ENCODE measurements around the gene FNDC3A.
A peak's percentile ranks its signal among the peaks of the same experiment; 100 is the strongest.

Gene FNDC3A

DNA sequence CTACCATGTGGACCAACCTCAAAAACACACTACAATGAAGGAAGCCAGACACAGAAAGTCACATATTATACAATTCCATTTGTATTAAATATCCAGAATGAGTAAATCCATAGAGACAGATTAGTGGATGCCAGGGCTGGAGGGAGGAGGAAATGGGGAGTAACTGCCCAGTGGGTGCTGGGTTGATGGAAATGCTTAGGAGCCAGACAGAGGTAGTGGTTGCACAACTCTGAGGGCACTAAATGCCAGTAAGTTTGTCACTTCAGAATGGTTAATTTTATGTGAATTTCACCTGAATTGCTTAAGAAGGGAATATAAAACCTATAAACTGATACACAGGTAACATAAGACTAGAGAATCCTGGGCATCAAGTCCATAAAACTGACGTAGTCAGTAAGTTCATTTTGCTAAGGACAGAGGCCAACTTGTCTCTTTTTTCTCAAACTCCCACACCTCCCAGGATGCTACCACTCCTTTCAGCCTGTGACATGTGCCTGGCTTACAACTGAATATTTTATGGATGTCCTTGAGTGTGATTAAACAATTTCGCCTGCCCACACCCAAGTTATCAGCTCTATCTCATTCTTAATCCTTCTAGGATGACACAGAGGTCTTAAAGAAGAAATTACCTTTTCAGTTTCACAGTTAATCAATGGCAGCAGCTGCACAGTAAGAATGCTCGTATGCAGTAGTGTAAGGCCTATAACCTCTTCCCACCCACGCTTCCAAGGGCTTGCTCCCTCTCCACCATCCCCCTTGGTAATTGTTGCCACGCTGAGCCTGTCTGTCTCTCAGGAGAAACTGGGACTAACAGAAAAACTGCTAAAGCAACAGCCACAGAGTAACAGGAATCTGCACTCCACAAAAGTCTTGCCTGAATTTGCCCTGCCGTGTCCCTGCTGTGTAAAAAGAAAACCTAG is 238.5 kb downstream of the FNDC3A start:
- Histone ChIP-seq H3K4me3 (ENCODE audit: low read depth in 1 of 2, low read length in 2 of 2) (no peak overlapping the region), H3K9ac (ENCODE audit: low read length) (no peak overlapping the region), H3K27ac (ENCODE audit: low read depth, low read length) (no peak overlapping the region), H3K27me3 (ENCODE audit: control insufficient read depth in 1 of 2, insufficient read depth in 2 of 2, low read length in 2 of 2) (peaks cover 11 to 12% of the 10 kb centered on the region in 2 donors), H3K36me3 (ENCODE audit: insufficient read depth, low read length) (no peaks in the 10 kb centered on the region), H3K4me1 (ENCODE audit: insufficient read depth, low read length) (no peaks in the 10 kb centered on the region), H3K9me3 (ENCODE audit: low read length) (no peaks in the 10 kb centered on the region)

DNA sequence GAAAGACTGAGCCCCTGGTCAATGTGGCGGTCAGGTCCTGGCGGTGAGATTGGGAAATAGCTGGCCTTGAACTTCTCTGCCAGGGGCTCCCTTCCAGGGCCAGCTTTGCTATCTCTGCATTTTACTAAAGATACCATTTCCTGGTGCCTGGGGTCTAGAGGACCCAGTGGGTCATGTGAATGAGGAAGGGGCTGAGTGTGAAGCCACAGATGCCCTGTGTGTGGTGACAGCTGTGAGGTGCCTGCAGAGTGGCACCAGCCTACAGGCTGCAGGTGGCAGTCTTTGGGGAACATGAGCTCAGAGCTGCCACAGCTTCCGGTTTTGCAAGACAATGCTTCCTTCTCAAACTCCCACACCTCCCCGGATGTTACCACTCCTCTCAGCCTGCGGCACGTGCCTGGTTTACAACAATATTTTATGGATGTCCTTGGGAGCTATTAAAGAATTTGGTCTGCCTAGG is 239.2 kb downstream of the FNDC3A start:
- no peaks in the 10 kb centered on the region for H3K9me3 ChIP-seq (ENCODE audit: low read length)
- no peak overlapping the region for H3K4me3 ChIP-seq (ENCODE audit: low read depth in 1 of 2, low read length in 2 of 2)
- no peak overlapping the region for H3K9ac ChIP-seq (ENCODE audit: low read length)
- H3K27me3 ChIP-seq (ENCODE audit: control insufficient read depth in 1 of 2, insufficient read depth in 2 of 2, low read length in 2 of 2): peaks cover 12 to 18% of the 10 kb centered on the region in 2 donors
- no peaks in the 10 kb centered on the region for H3K36me3 ChIP-seq (ENCODE audit: insufficient read depth, low read length)
- H3K4me1 ChIP-seq (ENCODE audit: insufficient read depth, low read length): no peaks in the 10 kb centered on the region
- no peak overlapping the region for H3K27ac ChIP-seq (ENCODE audit: low read depth, low read length)

- H3K9me3 ChIP-seq (ENCODE audit: low read length): no peaks in the 10 kb centered on the region
- H3K36me3 ChIP-seq (ENCODE audit: insufficient read depth, low read length): no peaks in the 10 kb centered on the region
- H3K4me1 ChIP-seq (ENCODE audit: insufficient read depth, low read length): no peaks in the 10 kb centered on the region
- H3K4me3 ChIP-seq (ENCODE audit: low read depth in 1 of 2, low read length in 2 of 2): no peak overlapping the region
- peaks cover 23 to 29% of the 10 kb centered on the region in 2 donors for H3K27me3 ChIP-seq (ENCODE audit: control insufficient read depth in 1 of 2, insufficient read depth in 2 of 2, low read length in 2 of 2)
- H3K9ac ChIP-seq (ENCODE audit: low read length): no peak overlapping the region
- no peak overlapping the region for H3K27ac ChIP-seq (ENCODE audit: low read depth, low read length)
These were observed 240.6 kb downstream of the FNDC3A start for GRCh38 chr13:49216334-49216733.

DNA sequence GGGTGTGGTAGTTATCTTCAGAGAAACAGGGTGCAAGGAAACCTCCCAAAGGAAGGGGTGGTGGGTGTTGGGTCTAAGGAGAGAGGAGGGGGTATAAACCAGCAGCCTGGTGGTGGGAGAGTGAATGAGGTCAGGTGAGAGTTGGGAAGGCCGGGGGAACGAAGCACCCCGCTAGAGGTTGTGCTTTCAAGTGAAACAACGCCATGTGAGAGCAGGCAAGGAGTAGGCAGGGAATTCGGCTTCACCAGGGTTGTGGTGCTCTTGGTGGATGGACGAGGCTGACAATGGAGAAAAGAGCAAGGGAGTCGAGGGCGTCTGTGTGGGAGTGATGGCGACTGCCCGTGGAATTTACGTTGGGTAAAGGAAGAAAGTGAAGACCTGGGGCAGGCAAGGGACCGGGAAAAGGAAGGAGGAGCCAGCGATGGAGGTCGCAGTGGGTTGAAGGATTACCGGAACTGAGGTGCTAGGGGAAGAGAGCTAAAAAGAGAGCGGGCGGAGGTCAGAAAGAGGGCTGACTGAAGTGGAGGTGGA is 242.3 kb downstream of the FNDC3A start:
- H3K27me3 ChIP-seq (ENCODE audit: control insufficient read depth in 1 of 2, insufficient read depth in 2 of 2, low read length in 2 of 2): peaks cover 40 to 44% of the 10 kb centered on the region in 2 donors

GRCh38 chr13:49218493-49219051 is 242.9 kb downstream of the FNDC3A start:
- no peaks in the 10 kb centered on the region for H3K9me3 ChIP-seq (ENCODE audit: low read length)
- H3K4me3 ChIP-seq (ENCODE audit: low read depth in 1 of 2, low read length in 2 of 2): no peak overlapping the region
- H3K27ac ChIP-seq (ENCODE audit: low read depth, low read length): no peak overlapping the region
- H3K9ac ChIP-seq (ENCODE audit: low read length): no peak overlapping the region
- H3K4me1 ChIP-seq (ENCODE audit: insufficient read depth, low read length): no peaks in the 10 kb centered on the region
- no peaks in the 10 kb centered on the region for H3K36me3 ChIP-seq (ENCODE audit: insufficient read depth, low read length)
- peaks cover 40 to 44% of the 10 kb centered on the region in 2 donors for H3K27me3 ChIP-seq (ENCODE audit: control insufficient read depth in 1 of 2, insufficient read depth in 2 of 2, low read length in 2 of 2)

More for the DNA sequence above, 242.3 kb downstream of the FNDC3A start:
- Histone ChIP-seq H3K9ac (ENCODE audit: low read length) (no peak overlapping the region), H3K27ac (ENCODE audit: low read depth, low read length) (no peak overlapping the region), H3K36me3 (ENCODE audit: insufficient read depth, low read length) (no peaks in the 10 kb centered on the region), H3K4me1 (ENCODE audit: insufficient read depth, low read length) (no peaks in the 10 kb centered on the region), H3K4me3 (ENCODE audit: low read depth in 1 of 2, low read length in 2 of 2) (no peak overlapping the region), H3K9me3 (ENCODE audit: low read length) (no peaks in the 10 kb centered on the region)

DNA sequence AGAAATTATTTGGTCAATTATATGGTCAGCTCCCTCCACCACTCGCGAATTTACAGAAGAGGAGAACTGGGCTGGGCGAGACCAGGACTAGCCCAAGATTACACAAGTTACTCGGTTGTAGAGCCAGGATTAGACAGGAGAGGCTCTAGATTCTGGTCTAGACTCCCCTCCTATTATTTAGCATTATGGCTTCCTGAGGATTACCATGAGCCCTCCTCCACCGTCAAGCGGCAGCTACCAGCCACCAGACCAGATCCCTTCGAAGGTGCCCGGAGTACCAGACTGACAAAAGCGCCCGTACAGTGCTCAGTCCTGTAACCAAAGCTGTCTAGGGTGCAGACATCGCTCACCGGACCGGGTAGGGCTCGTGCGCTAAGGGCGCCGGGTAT is 243.9 kb downstream of the FNDC3A start:
- Histone ChIP-seq H3K4me3 (ENCODE audit: low read depth in 1 of 2, low read length in 2 of 2) (peak overlapping the region; percentile 31 to 49), H3K36me3 (ENCODE audit: insufficient read depth, low read length) (no peaks in the 10 kb centered on the region), H3K9ac (ENCODE audit: low read length) (no peak overlapping the region), H3K27ac (ENCODE audit: low read depth, low read length) (no peak overlapping the region), H3K4me1 (ENCODE audit: insufficient read depth, low read length) (no peaks in the 10 kb centered on the region), H3K27me3 (ENCODE audit: control insufficient read depth in 1 of 2, insufficient read depth in 2 of 2, low read length in 2 of 2) (peaks cover 40 to 44% of the 10 kb centered on the region in 2 donors), H3K9me3 (ENCODE audit: low read length) (no peaks in the 10 kb centered on the region)

- H3K27ac ChIP-seq (ENCODE audit: low read depth, low read length): no peak within 1 kb of the TSS
- H3K9me3 ChIP-seq (ENCODE audit: low read length): no peaks in the 10 kb centered on the region
- no peaks in the 10 kb centered on the region for H3K4me1 ChIP-seq (ENCODE audit: insufficient read depth, low read length)
- H3K9ac ChIP-seq (ENCODE audit: low read length): no peak within 1 kb of the TSS
- H3K4me3 ChIP-seq (ENCODE audit: low read depth in 1 of 2, low read length in 2 of 2): peak within 1 kb of the TSS; percentile 31 to 49
- no peaks in the 10 kb centered on the region for H3K36me3 ChIP-seq (ENCODE audit: insufficient read depth, low read length)
- peaks cover 40 to 44% of the 10 kb centered on the region in 2 donors for H3K27me3 ChIP-seq (ENCODE audit: control insufficient read depth in 1 of 2, insufficient read depth in 2 of 2, low read length in 2 of 2)
These were observed 244.5 kb downstream of the FNDC3A start, which contains the start of gene MLNR for GRCh38 chr13:49220036-49220855. Gene MLNR, plus strand, starts transcription at chr13:49220338. Its CDS starts 0 bp downstream, at chr13:49220338.

- H3K9me3 ChIP-seq (ENCODE audit: low read length): no peaks in the 10 kb centered on the region
- no peak overlapping the region for H3K9ac ChIP-seq (ENCODE audit: low read length)
- H3K27ac ChIP-seq (ENCODE audit: low read depth, low read length): no peak overlapping the region
- peaks cover 40 to 44% of the 10 kb centered on the region in 2 donors for H3K27me3 ChIP-seq (ENCODE audit: control insufficient read depth in 1 of 2, insufficient read depth in 2 of 2, low read length in 2 of 2)
- peak overlapping the region; percentile 31 to 49 for H3K4me3 ChIP-seq (ENCODE audit: low read depth in 1 of 2, low read length in 2 of 2)
- no peaks in the 10 kb centered on the region for H3K4me1 ChIP-seq (ENCODE audit: insufficient read depth, low read length)
- no peaks in the 10 kb centered on the region for H3K36me3 ChIP-seq (ENCODE audit: insufficient read depth, low read length)
These were observed 245.3 kb downstream of the FNDC3A start for GRCh38 chr13:49220856-49221589.

GRCh38 chr13:49221590-49221965 is 245.9 kb downstream of the FNDC3A start:
- Histone ChIP-seq H3K27ac (ENCODE audit: low read depth, low read length) (no peak overlapping the region), H3K4me1 (ENCODE audit: insufficient read depth, low read length) (no peaks in the 10 kb centered on the region), H3K36me3 (ENCODE audit: insufficient read depth, low read length) (no peaks in the 10 kb centered on the region), H3K27me3 (ENCODE audit: control insufficient read depth in 1 of 2, insufficient read depth in 2 of 2, low read length in 2 of 2) (peaks cover 40 to 44% of the 10 kb centered on the region in 2 donors), H3K9ac (ENCODE audit: low read length) (no peak overlapping the region), H3K9me3 (ENCODE audit: low read length) (no peaks in the 10 kb centered on the region), H3K4me3 (ENCODE audit: low read depth in 1 of 2, low read length in 2 of 2) (peak overlapping the region in 1 of 2 donors; percentile 49)

DNA sequence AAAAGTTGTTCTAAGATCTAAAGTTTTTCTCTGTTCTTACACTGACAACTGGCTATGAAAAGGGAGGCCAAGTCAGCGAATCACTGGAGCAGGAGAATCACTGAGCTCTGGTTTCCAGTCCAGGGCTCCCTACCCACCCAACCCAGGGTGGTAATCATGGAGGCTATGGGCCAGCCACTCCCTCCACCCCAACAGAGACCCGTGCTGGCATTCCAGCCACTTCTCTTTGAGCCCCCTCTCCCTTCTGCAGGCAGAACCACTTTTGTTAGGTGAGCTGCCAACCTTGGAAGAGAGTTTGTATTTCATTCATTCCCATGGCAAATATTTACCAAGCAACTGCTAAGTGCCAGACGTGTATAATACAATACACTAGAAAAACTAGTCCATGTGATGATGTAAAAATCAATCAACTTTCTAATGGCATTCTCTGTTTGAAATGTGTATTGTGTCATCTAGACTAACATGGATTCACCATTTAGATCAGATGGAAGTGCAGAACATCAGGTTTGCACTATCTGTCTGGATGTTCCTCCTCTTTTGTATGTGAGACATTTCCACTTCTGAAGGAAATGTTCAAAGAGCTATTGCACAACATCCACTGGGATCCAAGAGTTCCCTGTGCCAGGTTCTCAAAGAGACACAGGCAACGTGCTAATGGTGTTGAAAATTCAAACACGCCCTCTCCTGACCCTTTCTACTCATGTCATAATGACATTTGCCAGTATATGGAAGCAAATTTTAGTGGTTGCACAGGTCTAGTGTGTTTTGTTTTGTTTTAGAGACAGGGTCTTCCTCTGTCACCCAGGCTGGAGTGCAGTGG is 249.7 kb downstream of the FNDC3A start:
- Histone ChIP-seq H3K9me3 (ENCODE audit: low read length) (no peaks in the 10 kb centered on the region), H3K4me3 (ENCODE audit: low read depth in 1 of 2, low read length in 2 of 2) (no peak overlapping the region), H3K27ac (ENCODE audit: low read depth, low read length) (no peak overlapping the region)

More for the DNA sequence above, 249.7 kb downstream of the FNDC3A start:
- Histone ChIP-seq H3K36me3 (ENCODE audit: insufficient read depth, low read length) (no peaks in the 10 kb centered on the region), H3K4me1 (ENCODE audit: insufficient read depth, low read length) (no peaks in the 10 kb centered on the region), H3K9ac (ENCODE audit: low read length) (no peak overlapping the region), H3K27me3 (ENCODE audit: control insufficient read depth in 1 of 2, insufficient read depth in 2 of 2, low read length in 2 of 2) (peaks cover 23 to 26% of the 10 kb centered on the region in 2 donors)
